Activated CD4-positive, alpha-beta T cell treated with anti-CD3 and anti-CD28 coated beads for 1 hour (primary cell): ENCODE measurements around the gene GATA5.

Source experiments
- DNase-seq: peaks from one replicate; pipeline ENCODE4 v3.0.0-alpha.2; 2020

GATA5 gene

DNA sequence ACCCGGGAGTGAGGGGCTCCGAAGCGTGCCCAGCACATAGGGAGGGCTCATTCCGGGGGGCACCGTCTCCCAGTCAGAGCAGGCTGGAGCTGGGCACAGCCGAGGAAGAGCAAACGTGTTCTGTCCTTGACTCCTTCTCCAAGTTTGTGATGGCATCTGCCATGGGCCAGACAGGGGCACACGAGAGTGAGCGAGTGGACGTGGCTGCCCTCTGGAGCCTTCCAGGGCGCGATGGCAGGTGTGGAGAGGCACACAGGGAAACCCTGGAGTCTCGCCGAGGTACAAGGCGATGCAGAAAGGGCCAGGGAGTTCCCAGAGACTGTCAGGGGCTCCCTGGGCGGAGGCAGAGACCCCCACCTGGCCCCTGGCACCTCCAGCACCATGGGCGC, 9.9 kb upstream of the GATA5 start:
- DNase-seq, result no peak

DNA sequence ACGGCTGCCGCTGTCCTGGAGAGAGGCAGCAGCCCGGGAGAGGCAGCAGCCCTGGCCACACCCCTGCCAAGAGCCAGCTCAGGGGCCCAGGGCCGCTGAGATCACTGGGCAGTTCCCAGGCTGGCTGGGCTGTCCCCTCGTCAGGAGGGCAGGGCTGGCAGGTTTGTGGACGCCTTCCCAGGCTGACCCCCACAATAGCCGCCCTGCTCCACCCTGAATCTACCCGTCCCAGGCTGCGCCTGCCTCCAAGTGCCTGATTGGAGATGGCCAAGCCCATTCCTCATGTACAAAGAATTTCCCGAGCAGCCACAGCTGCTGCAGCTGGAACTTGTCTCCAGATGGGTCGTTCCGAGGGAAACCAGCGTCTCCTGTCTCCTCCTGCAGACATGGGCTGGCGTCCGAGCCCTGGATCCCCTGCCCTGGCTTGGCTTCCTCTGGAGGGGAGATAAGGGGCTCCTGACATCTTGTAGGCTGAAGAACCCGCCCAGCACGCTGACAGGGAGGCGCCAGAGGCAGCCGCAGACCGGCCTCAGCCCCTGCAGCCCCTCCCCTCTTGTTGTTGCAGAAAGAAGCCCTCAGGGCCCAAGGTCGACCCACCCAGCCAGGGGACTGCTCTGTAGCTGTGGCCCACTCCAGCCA, 9.4 kb upstream of the GATA5 start:
- no peak for DNase-seq

DNA sequence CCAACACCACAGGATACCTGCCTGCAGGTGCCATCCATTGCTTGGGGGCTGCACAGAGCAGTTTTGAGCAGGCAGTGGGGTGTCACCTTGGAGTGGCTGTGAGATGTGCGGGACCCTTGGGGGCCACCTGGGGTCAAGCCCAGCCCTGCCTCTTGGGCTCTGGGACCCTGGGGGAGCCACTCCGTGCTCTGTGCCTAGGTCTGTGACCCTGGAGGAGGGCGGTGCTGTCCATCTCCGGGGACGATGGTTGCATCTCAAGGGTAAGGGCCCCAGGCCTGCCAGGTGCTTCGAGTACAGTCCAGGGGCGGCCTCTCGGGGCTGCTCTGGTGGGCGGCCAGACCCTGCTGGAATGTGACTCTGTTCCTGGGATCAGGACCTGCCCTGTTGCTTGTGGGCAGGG, 8.7 kb upstream of the GATA5 start:
- no peak for DNase-seq

DNA sequence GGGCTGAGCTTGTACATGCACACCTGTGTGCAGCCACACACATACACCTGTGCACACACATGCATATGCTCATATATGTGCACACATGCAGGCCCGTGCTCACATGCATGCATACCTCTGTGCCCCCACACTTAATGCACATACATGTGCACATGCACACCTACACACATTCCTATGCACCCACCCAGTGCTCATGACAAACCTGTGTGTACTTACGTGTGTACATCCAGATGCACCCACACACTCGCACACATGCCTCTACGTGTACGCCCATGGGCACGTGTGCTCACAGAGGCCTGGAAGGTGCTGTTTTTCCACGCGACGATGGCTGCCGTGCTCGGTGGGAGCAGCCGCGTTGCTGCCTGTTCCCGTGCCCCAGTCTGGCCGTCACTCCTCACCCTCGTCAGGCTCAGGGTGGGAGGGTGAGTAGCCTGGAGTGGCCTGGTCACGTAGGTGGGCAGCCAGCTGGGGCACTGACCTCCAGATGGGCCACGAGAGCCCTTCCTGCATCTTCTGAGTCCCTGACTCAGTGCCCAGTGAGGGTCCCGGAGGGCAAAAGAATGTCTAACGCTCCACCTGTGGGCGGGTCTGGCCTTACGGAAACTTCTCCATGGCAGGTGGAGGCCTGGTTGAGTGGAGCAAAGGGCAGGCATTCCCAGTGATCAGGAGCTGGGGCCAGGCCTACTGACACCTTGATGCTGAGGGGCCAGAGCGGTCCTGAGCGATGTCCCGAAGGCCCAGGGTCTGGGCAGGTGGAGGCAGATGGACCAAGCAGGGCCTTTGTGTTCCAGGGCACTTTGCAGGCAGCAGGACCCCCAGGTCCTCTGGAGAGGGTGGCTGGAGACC, 8.0 kb upstream of the GATA5 start:
- DNase-seq, result no peak

DNA sequence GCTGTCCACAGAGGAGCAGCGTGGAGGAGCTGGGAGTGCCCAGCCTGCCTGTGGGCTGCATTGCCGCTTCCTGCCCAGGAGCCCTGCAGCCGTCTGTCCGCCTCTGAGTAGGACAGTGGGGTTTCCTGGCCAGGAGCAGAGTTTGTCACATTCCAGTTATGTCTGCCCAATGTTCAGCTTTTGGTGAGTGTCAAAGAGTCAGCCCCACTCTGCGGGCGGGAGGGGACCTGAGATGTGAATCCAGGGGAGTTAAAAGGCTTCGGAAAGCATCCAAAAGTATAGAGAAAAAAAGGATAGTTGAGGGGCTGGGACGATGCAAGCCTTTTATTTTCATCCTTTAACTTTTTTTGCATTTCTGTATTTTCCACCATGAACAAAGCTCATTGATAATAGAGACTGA, 7.2 kb upstream of the GATA5 start:
- no peak for DNase-seq

DNA sequence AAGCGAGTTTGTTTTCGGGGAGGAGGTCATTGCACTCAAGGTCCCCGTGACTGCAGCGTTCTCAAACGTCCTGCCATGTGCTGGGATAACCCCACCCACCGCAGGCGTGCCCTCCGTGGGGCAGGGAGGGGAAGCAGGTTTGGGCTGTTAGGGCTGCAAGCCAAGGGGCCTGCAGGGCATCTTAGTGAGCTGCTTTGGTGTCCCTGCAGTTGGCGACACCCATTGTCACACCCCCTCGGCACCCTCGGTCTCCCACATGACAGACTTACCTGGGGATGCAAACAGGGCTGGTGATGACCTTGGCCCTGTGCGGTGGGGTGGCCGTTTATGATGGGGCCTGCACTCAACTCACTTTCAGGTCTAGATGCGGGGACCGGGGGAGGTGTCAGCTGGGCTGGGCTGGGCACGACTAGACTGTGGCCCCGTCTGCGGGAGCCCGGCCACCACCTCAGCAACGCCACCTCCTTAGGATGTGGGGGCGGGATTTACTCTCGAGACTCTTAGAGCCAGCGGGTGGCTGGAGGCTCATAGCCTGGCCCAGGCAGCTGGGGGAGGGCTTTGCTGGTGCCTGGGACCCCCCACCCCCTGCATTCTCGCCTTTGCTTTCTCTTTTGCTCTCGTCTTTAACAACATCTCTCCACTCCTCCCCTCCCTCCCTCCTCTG, 6.5 kb upstream of the GATA5 start:
- DNase-seq, result no peak

DNA sequence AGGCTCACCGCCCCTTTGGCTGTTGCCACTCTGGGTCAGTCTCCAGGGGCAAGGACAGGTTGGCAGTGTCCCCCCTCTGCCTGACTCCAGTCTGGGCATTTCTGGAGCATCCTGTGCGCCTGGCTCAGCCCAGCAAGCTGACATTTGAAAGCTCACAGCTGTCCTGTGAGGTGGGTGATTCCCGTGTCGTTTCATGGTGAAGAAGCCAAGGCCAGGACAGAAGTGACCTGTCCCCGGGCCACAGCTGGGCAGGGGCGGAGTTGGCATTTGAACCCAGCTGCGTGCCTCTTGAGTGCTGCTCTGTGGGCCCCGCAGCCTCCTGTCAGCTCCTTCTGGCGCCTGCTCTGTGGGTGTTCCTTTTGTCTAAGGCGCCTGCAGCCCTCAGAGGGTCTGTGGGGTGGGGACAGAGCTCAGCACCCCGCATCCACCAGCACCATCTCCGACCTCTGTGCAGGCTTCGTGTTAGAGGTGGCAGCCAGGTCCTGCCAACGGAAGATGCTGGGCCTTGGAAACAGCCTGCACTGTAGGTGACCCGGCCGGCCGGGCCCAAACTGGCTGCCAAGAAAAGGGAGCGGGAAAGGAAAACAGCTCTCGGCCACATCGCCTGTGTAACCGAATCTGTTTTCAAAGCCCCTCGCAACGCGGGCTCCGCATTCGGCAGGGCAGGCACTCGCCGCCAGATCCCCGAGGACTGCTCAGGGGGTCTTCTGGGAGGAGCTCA, 5.8 kb upstream of the GATA5 start:
- no peak for DNase-seq

DNA sequence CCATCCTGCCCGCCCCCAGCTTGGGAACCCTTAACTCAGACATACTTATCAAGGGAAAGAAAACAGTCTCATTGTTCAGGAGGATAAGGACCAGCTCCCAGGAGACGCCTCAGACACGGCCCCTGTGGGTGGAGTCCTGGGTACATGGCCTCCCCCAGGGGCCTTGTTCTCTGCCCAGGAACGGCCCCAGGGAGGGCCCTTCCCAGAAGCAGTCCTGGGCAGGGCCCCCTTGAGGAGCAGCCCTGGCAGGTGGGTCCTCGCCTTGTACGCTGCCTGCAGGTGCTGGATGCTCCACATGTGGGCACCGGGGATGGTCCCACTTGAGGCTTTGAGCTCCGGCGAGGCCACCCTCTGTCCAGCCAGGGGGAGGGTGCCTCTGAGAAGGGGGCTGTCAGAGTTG, 4.5 kb upstream of the GATA5 start:
- no peak for DNase-seq

DNA sequence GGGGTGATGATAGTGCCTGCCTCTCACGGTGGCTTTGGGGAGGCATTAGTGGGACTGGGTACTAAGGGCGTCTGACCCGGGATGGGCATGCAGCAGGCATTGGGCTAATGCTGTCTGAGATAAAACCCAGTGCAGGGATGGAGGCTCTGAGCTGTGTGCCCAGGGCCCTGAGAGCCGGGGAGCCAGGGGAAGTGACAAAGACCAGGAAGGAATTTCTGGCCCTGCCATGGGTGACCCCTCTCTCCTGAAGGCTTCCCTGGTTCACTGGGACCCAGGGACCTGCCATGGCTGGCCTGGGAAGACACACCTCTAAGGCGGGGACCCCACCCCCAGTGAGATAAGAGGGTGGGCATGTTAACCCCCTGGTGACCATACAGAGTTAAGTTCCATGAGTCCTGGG, 3.9 kb upstream of the GATA5 start:
- DNase-seq, result no peak

DNA sequence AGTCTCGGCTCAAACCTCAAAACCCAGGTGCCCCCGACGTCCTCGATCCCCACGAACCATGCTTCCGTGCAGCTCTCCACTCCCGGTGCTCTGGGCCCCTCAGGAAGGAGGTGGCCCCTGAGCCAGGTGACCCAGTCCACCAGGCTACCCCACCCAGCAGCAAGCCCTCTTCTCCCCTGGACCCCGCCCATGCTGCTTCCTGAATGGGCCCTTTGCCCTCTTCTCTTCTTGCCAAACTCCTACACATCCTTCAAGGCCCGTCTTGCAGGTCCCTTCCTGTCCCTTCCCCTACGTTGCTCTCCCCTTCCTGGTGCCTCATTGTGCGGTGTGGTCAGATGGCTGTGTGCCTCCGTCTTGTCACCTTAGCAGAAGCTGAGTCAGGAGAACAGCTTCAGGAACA, 3.4 kb upstream of the GATA5 start:
- no peak for DNase-seq

DNA sequence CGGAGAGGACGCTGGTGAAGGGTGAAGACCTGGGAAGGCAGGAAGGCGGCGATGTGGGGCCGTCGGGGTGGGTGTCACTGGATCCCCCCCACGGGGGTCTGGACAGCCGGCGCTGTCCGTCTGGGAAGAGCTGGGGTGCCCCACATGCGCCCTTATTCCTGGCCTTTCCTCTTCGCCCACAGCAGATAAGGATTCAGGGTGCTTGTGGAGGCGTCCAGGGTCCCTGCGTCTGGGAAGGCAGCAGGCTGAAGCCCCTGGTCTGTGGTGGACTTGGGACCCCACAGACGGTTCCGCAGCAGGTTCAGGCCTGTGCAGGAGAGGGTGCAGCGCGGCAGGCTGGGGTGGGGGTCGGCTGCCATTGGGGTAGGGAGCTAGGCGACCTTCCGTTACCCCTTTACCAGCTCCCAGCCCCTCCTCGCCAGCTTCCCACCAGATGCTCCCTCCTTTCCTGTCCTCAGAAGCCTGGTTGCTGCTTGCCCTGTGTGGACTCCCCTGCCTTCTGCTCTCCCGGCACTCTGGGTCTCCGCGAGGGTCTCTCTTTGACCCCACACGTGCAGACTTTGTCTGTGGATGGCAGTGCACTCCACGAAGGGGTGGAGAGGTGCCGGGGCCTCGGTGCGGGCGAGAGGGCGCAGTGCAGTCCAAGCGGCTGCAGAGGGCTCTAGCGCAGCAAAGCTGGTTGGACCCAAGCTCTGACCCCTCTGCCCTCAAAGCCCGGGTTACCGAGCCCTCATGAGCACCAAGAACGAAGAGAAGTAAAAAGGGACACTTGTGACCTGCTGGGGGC, 2.1 kb upstream of the GATA5 start:
- DNase-seq, result no peak

DNA sequence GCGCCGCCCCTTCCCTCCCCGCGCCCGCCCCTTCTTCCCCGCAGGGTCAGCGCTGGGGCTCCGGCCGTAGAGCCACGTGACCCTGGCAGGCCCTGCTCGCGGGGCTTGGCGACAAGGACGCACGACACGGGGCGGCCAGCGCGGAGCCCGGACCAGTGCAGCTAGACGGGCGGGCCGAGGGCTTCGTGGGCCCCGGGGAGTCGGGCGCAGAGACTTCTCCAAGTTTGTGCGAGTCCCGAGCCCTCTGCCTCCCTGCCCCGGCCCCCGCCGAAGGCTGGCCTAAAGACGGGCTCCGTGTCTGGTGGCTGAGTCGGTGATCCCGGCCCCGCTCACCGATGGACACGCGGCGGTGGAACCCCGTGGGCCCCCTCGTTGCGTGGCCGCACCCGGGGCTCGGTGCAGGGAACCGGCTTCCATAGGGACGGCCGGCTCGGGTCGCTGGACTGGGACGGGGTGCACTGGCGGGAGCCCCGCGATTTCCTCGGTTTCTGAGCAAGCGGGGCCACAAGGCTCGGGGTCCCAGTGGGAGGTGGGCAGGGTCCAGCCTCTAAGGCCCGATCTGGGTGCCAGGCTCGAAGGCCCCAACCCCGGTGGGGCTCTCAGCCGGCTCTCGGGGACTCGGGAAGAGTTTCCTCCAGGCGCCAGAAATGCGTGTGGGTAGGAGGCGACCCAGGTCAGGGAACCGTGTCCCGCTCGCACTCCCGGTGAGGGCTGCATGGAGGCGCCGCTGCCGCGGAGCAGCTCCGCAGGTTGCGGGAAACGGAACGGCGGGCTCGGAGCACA, 452 bp upstream of the GATA5 start:
- no peak for DNase-seq

DNA sequence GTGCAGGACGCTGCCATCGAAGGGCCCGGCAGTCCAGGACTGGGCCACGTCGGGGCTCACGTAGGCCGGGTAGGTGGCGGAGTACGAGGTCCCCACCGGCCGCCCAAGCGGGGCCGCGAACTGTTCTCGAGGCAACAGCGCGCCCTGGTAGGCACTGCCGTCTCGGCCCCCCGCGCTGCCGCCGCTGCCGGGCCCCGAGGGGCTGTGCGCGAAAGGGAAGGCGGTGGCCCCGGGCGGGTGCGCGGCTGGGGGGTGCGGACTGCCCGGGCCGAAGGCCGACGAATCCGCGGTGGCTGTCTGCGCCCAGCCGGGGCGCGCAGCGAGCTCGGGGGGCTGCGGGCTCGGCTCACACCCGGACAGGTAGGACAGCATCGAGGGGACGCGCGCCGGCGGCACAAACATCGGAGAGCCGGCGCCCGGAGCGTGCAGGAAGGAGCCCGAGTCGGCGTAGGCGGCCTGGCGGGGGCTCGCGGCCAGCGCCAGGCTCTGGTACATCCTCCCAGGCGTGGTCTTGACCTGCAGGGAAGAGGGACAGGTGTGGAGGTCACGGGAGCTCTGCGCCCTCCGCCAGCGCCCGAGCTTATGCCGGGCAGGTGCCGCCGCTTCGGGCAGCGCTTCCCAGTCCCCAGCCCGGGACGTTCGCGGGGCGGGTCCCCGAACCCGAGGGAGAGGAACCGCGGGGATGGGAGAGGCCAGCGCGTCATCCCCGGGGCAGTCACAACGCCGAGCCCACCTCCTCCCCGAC, 596 bp downstream of the GATA5 start:
- no peak for DNase-seq

DNA sequence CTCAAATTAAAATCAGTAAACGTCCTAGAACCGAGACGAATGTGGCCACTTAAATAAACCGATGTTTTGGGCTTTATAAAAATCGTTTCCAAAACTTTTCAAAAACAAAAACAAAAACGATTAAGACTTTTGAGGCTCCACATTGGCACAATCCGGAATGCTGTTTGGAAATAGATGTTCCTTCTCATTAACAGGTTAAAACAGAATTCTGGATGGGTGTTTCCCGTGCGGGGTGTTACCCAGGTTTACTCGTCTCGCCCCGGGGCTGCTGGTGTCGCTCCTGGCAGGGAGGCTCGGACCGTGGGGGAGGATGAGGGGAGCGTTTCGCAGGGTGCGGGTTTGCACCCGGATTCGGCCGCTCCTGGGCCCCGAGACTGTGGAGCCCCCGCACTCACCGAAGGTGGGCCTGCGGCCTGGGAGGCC, 1.2 kb downstream of the GATA5 start:
- DNase-seq, result no peak

DNA sequence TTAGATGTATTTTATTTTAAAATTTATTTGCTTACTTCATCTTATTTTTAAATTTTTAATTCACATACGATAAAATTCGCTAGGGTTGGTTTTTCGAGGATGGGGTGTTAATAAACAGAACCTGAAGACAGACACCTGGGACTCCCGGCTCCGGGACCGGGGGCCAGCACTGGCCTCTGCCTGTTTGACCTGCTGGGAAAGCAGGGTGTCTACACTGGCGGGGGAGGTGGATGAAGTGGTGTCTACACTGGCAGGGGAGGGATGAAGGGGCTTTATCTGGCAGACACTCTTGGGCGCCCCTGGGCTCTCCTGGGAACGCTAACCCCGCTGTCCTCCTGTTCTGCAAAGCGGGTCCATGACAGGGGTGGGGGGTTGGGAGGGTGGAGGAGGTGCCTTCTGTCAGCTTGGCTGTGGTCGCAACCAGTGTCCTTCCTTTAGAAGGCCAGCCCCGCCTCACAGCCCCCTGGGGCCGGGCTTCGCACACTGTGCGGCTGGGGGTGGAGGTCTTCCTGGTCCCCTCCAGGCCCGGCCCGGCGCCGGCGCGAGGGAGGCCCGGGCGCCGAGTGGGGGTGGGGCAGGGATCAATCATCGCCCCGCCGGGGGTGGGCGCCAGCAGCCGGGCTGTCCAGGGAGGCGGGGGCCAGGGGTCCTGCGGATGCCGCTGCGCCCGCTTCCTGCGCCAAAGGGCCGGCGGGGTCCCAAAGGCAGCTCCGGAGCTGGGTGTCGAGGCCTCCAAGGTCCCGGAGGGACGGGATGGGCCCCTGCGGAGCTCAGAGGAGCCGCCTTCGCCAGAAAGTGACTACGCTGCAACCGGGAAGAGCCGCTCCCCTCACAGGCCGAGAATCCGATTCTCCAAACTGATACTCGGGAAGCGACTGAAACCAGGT, 1.8 kb downstream of the GATA5 start:
- no peak for DNase-seq

DNA sequence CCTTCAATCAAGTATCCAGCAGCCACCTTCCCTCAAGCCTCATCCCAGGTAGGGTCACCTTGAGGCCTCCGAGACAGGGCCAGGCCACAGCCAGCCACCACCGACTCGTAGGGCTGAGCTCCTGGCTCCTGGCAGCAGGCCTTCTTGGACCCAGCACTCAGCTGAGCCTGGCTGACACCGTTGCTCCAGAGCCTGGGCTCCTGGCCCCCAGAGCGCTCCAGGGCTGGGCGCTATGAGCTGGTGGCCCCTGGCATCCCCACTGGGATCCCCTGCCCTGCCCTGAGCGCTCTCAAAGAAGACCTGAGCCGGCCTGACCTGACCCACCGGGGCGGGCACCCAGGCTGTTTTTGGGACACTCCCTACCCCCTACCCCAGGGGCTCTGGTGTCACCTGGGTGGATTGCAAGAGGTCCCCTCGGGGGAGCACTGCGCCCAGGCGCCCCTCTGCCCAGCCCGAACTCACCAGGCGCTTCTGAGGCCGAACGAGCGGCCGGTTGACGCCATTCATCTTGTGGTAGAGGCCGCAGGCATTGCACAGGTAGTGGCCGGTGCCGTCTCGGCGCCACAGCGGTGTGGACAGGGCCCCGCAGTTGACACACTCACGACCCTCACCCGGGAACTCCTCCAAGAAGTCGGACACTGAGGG, 2.7 kb downstream of the GATA5 start:
- no peak for DNase-seq

DNA sequence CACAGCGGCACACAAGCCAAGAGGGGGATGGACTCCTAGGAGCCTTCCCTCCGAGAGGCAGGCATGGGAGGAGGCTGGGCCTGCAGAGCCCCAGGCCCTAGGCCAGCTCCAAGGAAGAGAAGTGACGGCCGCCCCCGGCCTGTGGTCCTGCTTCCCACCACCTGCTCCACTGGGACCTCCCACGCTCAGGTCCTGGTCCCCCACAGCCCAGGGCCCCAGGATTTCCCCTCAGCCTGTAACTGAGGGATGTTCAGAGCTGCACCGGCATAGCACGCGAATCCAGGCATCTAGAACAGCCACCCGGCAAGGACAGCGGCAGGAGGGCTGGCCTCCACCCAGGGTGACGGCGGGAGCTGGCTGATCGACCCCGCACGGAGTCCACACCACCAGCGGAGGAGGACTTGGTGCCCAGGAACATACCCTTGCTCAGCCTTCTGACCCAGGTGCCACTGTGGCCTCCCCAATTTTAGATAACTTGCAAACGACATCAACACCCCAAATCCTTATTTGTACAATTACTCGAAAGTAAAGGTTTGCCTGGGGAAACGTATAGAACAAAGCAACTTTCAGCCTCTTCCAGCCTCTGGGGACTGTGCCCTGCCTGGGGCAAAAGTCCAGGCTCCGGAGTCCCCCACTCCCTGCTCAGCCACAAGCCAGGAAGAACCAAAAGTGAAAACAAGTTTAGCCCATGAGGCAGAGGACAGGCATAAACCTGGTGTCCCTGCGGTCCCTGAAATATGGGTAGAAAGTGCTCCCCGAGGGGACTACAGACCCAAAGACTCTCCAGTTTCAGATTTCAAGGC, 3.5 kb downstream of the GATA5 start:
- DNase-seq, result no peak

DNA sequence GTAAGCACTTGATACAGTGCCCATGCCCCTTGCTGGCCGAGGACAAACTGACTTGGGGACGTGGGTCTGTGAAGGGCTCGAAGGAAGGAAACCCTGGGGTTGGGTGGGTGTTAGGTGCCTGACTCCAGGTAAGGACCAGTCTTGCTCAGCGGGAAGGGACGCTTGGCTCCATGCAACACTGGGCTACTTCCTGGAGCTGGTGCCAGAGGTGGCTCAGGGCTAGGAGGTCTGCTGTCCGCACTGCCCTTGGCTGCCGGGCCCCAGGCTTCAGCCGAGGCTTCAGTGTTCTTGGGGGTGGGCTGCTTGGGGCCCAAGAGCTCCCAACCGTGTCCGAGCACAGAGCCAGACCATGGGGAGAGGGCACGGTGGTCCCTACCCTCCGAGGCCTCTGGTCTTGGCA, 5.3 kb downstream of the GATA5 start:
- DNase-seq, result no peak

DNA sequence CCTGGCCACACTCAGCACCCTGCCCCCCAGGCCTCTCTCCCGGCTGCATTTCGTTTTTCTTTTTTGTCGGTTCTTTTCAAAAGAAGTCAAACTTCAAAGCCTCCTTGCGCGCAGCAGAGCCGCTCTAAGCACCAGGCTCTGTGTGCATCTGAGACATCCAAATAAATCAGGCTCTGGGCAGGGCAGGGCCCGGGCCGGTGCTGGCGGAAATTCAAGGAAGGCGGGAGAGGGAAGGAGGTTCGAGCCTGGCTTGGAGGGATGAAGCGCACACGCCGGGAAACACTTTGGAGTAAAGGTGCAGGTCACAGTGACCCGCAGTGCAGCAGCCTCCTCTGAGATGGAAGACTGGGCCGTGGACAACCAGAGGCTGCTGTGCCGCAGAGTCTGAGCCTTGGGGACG, 5.8 kb downstream of the GATA5 start:
- DNase-seq, result no peak
